ENCODE data around the gene KCNJ12. TPM values are rescaled to one million over a fixed set of nuclear protein-coding genes. Genes with fewer than 3 reads are reported as not detected.
"Not testable (repeated sequence)": the region's sequence is repeated elsewhere in the genome, so short reads cannot be mapped to it uniquely, and the experiment has no call there.

The KCNJ12 gene
- polyA plus RNA-seq, 1 donor = 4.5 TPM

GRCh38 chr17:21382560-21383495, 6.7 kb downstream of the KCNJ12 start:
- no peak for DNase-seq

GRCh38 chr17:21385281-21385845, 9.2 kb downstream of the KCNJ12 start:
- no peak for DNase-seq

GRCh38 chr17:21387616-21388015, 11.5 kb downstream of the KCNJ12 start:
- no peak for DNase-seq

- DNase-seq = no peak
Measured at GRCh38 chr17:21388066-21388465, 11.9 kb downstream of the KCNJ12 start.

GRCh38 chr17:21388944-21389343, 12.8 kb downstream of the KCNJ12 start:
- DNase-seq = no peak

GRCh38 chr17:21389394-21389793, 13.2 kb downstream of the KCNJ12 start:
- DNase-seq = no peak

- no peak for DNase-seq
Measured at GRCh38 chr17:21390294-21390693, 14.1 kb downstream of the KCNJ12 start.

GRCh38 chr17:21392266-21392665, 16.1 kb downstream of the KCNJ12 start:
- no peak for DNase-seq

- no peak for DNase-seq
Measured at GRCh38 chr17:21394265-21394664, 18.1 kb downstream of the KCNJ12 start.

GRCh38 chr17:21395764-21396163, 19.6 kb downstream of the KCNJ12 start:
- no peak for DNase-seq

- no peak for DNase-seq
Measured at GRCh38 chr17:21396237-21396636, 20.1 kb downstream of the KCNJ12 start.

GRCh38 chr17:21397341-21398190, 21.4 kb downstream of the KCNJ12 start:
- no peak for DNase-seq

GRCh38 chr17:21399474-21400186, 23.5 kb downstream of the KCNJ12 start:
- no peak for DNase-seq

- not testable (repeated sequence) for DNase-seq
Measured at GRCh38 chr17:21400187-21400569, 24.0 kb downstream of the KCNJ12 start.

GRCh38 chr17:21400816-21401593, 24.8 kb downstream of the KCNJ12 start:
- DNase-seq = no peak

- not testable (repeated sequence) for DNase-seq
Measured at GRCh38 chr17:21402166-21402571, 26.0 kb downstream of the KCNJ12 start.

- not testable (repeated sequence) for DNase-seq
Measured at GRCh38 chr17:21402926-21403325, 26.8 kb downstream of the KCNJ12 start.

- DNase-seq = not testable (repeated sequence)
Measured at GRCh38 chr17:21404106-21404505, 27.9 kb downstream of the KCNJ12 start.

GRCh38 chr17:21404539-21404938, 28.4 kb downstream of the KCNJ12 start:
- DNase-seq = not testable (repeated sequence)

GRCh38 chr17:21404956-21405731, 29.0 kb downstream of the KCNJ12 start:
- DNase-seq = not testable (repeated sequence)

Data from left kidney (tissue), 2 donors.